ENCODE results near the gene CHST4. TPM values are rescaled to one million over a fixed set of nuclear protein-coding genes. Genes with fewer than 3 reads are reported as not detected.

The CHST4 gene
- total RNA-seq, 1 experiment from 2014 or later = 5.9 TPM

DNA sequence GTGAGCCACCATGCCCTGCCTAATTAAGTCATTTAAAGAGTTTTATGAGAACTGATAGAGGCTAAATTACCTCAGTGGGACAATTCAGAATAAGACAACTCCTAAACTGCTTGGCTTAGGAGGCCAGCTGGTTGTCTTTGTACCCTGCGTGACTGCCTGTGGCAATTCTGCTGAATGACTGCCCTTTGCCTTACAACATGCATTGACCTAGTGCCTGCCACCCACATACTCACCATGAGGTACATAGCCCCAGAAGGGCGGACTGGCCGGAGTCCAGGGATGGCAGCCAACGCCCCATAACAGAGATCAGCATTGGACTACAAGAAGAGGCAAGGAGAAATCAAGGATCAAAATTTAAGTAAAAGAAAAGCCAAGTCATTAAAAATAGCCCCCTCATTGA is 43.4 kb downstream of the CHST4 start:
- Histone ChIP-seq H3K9me3 (ENCODE audit: control insufficient read depth, low read depth, low read length) (no peaks in the 10 kb centered on the region), H2AFZ (ENCODE audit: low read length) (no peak overlapping the region), H3T11ph (ENCODE audit: low read length) (no peak overlapping the region), H4K91ac (ENCODE audit: insufficient read length, low read depth, low read length) (no peak overlapping the region), H3K14ac (ENCODE audit: insufficient read depth, low read length) (no peak overlapping the region), H2BK5ac (ENCODE audit: insufficient read length, low read length) (no peak overlapping the region), H2BK15ac (ENCODE audit: low read depth, low read length) (no peak overlapping the region), H4K20me1 (ENCODE audit: control insufficient read depth, insufficient read depth, insufficient read length) (no peaks in the 10 kb centered on the region), H3K4me2 (ENCODE audit: insufficient read depth, insufficient read length, low read length) (no peak overlapping the region), H3K79me2 (ENCODE audit: insufficient read depth, low read length) (no peaks in the 10 kb centered on the region), H3K23ac (ENCODE audit: insufficient read length, low read depth, low read length) (no peak overlapping the region), H3K27ac (ENCODE audit: insufficient read length, low read depth, low read length) (no peak overlapping the region), H2BK12ac (ENCODE audit: insufficient read length, low read depth, low read length) (no peak overlapping the region), H3K79me1 (ENCODE audit: insufficient read depth, low read depth, low read length, poor library complexity, severe bottlenecking) (no peaks in the 10 kb centered on the region), H3K4ac (ENCODE audit: low read depth, low read length) (no peak overlapping the region), H2BK120ac (ENCODE audit: low read depth, low read length, poor library complexity, severe bottlenecking) (no peak overlapping the region), H4K8ac (replicated peaks; ENCODE audit: insufficient read length, low read depth, low read length) (no peak overlapping the region), H3K23me2 (ENCODE audit: insufficient read length, low read depth, low read length, poor library complexity, severe bottlenecking) (peaks cover under 1% of the 10 kb centered on the region), H3K56ac (ENCODE audit: insufficient read length, low read depth, low read length) (no peak overlapping the region), H4K5ac (ENCODE audit: insufficient read length, low read depth, low read length) (no peak overlapping the region), H3K27me3 (ENCODE audit: insufficient read depth, low read length) (no peaks in the 10 kb centered on the region), H3K18ac (ENCODE audit: insufficient read length, low read depth, low read length) (no peak overlapping the region), H3K9ac (ENCODE audit: extremely low read depth, insufficient read length, low read length) (no peak overlapping the region), H2BK20ac (ENCODE audit: low read depth, low read length, poor library complexity, severe bottlenecking) (no peak overlapping the region), H3K4me1 (ENCODE audit: insufficient read depth, low read length) (no peaks in the 10 kb centered on the region), H2AK5ac (ENCODE audit: insufficient read length, low read length) (no peak overlapping the region)
- peaks cover 8% of the 10 kb centered on the region in 2 experiments for H3K4me1 Mint-ChIP-seq
- H3K27ac Mint-ChIP-seq = no peak overlapping the region
- no peak for DNase-seq
- no CpG with 5 or more reads among the region's 4 CpGs for WGBS (ENCODE audit: extremely low coverage, insufficient read length, low lambda C conversion rate)
- TF ChIP-seq, protein P1, sequence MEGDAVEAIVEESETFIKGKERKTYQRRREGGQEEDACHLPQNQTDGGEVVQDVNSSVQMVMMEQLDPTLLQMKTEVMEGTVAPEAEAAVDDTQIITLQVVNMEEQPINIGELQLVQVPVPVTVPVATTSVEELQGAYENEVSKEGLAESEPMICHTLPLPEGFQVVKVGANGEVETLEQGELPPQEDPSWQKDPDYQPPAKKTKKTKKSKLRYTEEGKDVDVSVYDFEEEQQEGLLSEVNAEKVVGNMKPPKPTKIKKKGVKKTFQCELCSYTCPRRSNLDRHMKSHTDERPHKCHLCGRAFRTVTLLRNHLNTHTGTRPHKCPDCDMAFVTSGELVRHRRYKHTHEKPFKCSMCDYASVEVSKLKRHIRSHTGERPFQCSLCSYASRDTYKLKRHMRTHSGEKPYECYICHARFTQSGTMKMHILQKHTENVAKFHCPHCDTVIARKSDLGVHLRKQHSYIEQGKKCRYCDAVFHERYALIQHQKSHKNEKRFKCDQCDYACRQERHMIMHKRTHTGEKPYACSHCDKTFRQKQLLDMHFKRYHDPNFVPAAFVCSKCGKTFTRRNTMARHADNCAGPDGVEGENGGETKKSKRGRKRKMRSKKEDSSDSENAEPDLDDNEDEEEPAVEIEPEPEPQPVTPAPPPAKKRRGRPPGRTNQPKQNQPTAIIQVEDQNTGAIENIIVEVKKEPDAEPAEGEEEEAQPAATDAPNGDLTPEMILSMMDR (conservative IDR thresholded peaks at IDR 0.05) = no peak
- H3K36me3 Mint-ChIP-seq (ENCODE audit: insufficient read depth in 1 of 3, low read depth in 3 of 3) = no peaks in the 10 kb centered on the region
- H3K27me3 Mint-ChIP-seq (ENCODE audit: low read depth) = peaks cover 3% of the 10 kb centered on the region
- H3K4me3 Mint-ChIP-seq = no peak overlapping the region
- no peaks in the 10 kb centered on the region for H3K9me3 Mint-ChIP-seq
